SU-DHL-6 (cell line): ENCODE data around the gene RPS16.

Source experiments
- CTCF ChIP-seq: fragments of 200-600 bp; sonication (generic); IDR thresholded peaks from one replicate; pipeline ENCODE4 v1.5.1; 2017; ENCODE audit warnings: antibody characterized with exemption, mild to moderate bottlenecking, low read length, moderate library complexity; ENCODE audit not compliant: insufficient read depth, poor library complexity, severe bottlenecking
- EZH2phosphoT487 ChIP-seq: fragments of 200-600 bp; sonication (generic), shearing (Covaris generic); conservative IDR thresholded peaks from 2 replicates; pipeline ENCODE4 v1.6.1; 2018; ENCODE audit warnings: mild to moderate bottlenecking, antibody characterized with exemption, low read length, moderate library complexity, mixed read lengths

GRCh38 chr19:39432677-39433025 is 3.1 kb downstream of the RPS16 start:
- TF ChIP-seq CTCF (no peak), EZH2phosphoT487 (no peak)
